SK-N-MC (cell line): ENCODE data around the gene LRP2BP.
"Not testable (repeated sequence)": the region's sequence is repeated elsewhere in the genome, so short reads cannot be mapped to it uniquely, and the experiment has no call there.

Experiments used
- DNase-seq: peaks from one replicate; pipeline ENCODE4 v3.0.0-alpha.2; 2011; ENCODE audit warnings: low read depth, low spot score
- H3K27ac ChIP-seq: fragments of 200-600 bp; sonication (generic); 2 replicates; pipeline ENCODE4 v1.5.1; 2016; ENCODE audit warnings: mixed run types
- H3K36me3 ChIP-seq: fragments of 200-600 bp; sonication (generic); 2 replicates; pipeline ENCODE4 v1.6.1; 2017; ENCODE audit warnings: antibody characterized with exemption, low read length, mixed read lengths; ENCODE audit not compliant: insufficient read depth
- H3K4me3 ChIP-seq: fragments of 200-600 bp; sonication (generic); 2 replicates; pipeline ENCODE4 v1.5.1; 2016
- H3K9ac ChIP-seq: fragments of 200-600 bp; sonication (generic); 2 replicates; pipeline ENCODE4 v1.8.0; 2017; ENCODE audit warnings: mixed run types, mixed read lengths; ENCODE audit not compliant: insufficient read length
- H3K9me3 ChIP-seq: fragments of 200-600 bp; sonication (generic); 2 replicates; pipeline ENCODE4 v1.6.1; 2017; ENCODE audit warnings: low read depth, mild to moderate bottlenecking, antibody characterized with exemption, low read length, moderate library complexity, mixed read lengths
- EZH2 ChIP-seq: fragments of 200-600 bp; sonication (generic); IDR thresholded peaks from one replicate; pipeline ENCODE4 v1.6.1; 2017; ENCODE audit warnings: antibody characterized with exemption
- FOXP2 ChIP-seq: optimal IDR thresholded peaks from 2 replicates; pipeline ENCODE3; 2011; ENCODE audit warnings: mild to moderate bottlenecking, moderate library complexity; ENCODE audit not compliant: insufficient read depth; ENCODE audit errors: extremely low read length, control extremely low read depth
- POLR2AphosphoS5 ChIP-seq: IDR thresholded peaks from 2 replicates; pipeline ENCODE4 v1.6.1; 2012; ENCODE audit warnings: mild to moderate bottlenecking, low read depth, low read length, borderline replicate concordance

The LRP2BP gene

GRCh38 chr4:185344743-185345538 is 50.8 kb downstream of the LRP2BP start:
- Histone ChIP-seq H3K36me3 (peaks cover 7% of the 10 kb centered on the region), H3K9me3 (no peaks in the 10 kb centered on the region), H3K27ac (no peak overlapping the region), H3K4me3 (no peak overlapping the region), H3K9ac (no peak overlapping the region)
- DNase-seq = no peak
- no peak for TF ChIP-seq EZH2
- TF ChIP-seq FOXP2 = no peak
- no peak for TF ChIP-seq POLR2AphosphoS5

DNA sequence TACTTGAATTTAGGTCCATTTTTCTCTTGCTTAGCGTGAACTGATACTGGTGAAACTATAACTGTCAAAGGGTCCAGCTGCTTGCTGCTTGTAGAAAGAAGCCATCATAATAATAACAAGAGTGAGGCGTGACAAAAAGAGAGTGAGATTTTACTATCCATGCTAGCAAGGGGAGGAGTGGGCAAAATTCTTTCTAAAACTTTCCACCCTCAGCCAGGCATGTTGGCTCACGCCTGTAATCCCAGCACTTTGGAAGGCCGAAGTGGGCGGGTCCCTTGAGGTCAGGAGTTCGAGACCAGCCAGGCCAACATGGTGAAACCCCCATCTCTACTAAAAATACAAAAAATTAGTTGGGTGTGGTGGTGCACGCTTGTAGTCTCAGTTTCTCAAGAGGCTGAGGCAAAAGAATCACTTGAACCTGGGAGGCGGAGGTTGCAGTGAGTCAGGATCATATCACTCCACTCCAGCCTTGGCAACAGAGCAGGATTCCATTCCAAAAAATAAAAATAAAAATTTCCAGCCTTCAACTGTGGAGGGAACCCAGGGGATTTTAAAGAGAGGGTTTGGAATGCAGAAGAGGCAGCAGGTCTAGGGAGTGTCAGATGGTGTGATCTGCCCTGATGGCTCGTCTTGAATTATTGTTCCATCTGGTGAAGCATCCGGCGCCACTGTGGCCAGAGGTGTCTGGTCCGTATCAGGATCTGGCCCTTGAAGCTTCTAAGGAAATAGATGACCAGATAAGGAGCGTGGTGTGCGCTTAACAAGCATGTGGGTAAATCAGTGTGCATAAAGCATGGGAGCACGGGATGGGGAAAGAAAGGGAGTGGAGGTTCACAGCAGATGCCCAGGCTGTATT is 51.8 kb downstream of the LRP2BP start:
- H3K27ac ChIP-seq = no peak overlapping the region
- peaks cover 5% of the 10 kb centered on the region for H3K36me3 ChIP-seq

GRCh38 chr4:185341841-185342240 is 53.9 kb downstream of the LRP2BP start:
- no peak for TF ChIP-seq EZH2
- no peak for TF ChIP-seq POLR2AphosphoS5
- TF ChIP-seq FOXP2 = no peak
- no peak for DNase-seq
- Histone ChIP-seq H3K36me3 (peaks cover 2% of the 10 kb centered on the region), H3K4me3 (no peak overlapping the region), H3K27ac (no peak overlapping the region), H3K9ac (no peak overlapping the region), H3K9me3 (no peaks in the 10 kb centered on the region)

More for the DNA sequence above, 51.8 kb downstream of the LRP2BP start:
- no peak for TF ChIP-seq FOXP2
- no peak for TF ChIP-seq EZH2
- no peak for TF ChIP-seq POLR2AphosphoS5
- no peak for DNase-seq
- Histone ChIP-seq H3K9me3 (no peaks in the 10 kb centered on the region), H3K9ac (no peak overlapping the region), H3K4me3 (no peak overlapping the region)

GRCh38 chr4:185341377-185341776 is 54.3 kb downstream of the LRP2BP start:
- Histone ChIP-seq H3K4me3 (no peak overlapping the region), H3K27ac (no peak overlapping the region), H3K36me3 (no peaks in the 10 kb centered on the region), H3K9ac (no peak overlapping the region), H3K9me3 (no peaks in the 10 kb centered on the region)
- TF ChIP-seq POLR2AphosphoS5 = no peak
- TF ChIP-seq FOXP2 = no peak
- DNase-seq = no peak

DNA sequence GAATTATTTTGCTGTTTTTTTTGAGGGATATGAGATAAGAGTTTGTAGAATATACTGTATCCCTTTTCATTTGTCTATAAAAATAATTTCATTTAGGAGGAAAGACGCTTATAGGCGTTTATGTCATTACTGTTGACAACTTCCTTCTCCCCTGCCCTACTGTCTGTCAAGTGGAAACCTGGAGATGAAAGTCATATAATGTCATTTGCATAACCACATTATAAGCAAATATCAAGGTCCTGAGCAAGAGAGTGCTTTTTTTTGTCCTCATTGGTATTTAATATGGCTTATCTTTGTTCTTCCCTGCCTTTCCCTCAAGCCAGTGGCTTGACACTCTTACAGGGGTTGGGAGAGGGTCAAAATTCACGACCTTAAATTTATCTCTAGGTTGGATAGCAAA is 55.8 kb downstream of the LRP2BP start:
- H3K9me3 ChIP-seq = no peaks in the 10 kb centered on the region
- no peaks in the 10 kb centered on the region for H3K36me3 ChIP-seq
- no peak overlapping the region for H3K27ac ChIP-seq
- H3K9ac ChIP-seq = no peak overlapping the region
- TF ChIP-seq EZH2 (no peak), FOXP2 (no peak), POLR2AphosphoS5 (no peak)
- DNase-seq = no peak
- H3K4me3 ChIP-seq = no peak overlapping the region

DNA sequence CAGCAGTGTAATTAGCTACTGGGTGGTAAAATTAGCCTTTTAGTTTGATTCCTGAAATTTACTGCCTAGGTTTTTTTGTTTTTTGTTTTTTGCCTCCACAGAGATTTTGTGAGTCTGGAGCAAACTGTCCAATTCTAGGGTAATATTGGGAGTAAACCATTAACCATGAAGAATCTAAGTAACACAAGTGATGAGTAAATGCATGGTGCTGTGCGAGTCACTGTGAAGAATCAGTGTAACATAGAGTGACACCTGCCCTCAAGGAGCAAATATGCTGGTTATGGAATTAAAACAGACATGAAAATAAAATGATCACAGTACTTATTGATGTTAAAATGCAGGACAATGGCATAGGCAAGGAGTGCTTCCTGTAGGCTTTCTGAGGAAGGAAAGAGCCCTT is 60.1 kb downstream of the LRP2BP start:
- no peaks in the 10 kb centered on the region for H3K36me3 ChIP-seq
- H3K4me3 ChIP-seq = no peak overlapping the region
- no peak overlapping the region for H3K9ac ChIP-seq
- no peak for DNase-seq
- H3K27ac ChIP-seq = no peak overlapping the region
- no peaks in the 10 kb centered on the region for H3K9me3 ChIP-seq
- TF ChIP-seq POLR2AphosphoS5 (no peak), FOXP2 (no peak), EZH2 (no peak)

DNA sequence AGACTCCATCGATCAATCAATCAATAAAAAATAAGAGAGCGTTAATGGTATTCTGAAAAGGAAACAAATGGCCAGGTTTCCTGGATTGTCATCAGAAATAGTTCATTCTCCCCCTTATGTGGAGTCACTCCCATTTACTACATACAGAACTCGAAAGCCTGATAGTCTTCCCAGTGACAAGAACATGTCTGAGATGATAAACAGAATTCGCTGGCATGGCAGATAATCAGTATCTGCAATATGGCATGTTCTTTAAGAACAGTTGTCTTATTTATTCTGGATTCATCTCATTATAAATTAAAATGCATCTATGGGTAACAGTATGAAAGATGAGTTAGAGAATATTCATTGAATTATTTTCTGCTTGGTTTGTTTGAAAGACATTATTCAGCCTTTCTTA is 61.4 kb downstream of the LRP2BP start:
- Histone ChIP-seq H3K27ac (no peak overlapping the region), H3K9ac (no peak overlapping the region), H3K36me3 (no peaks in the 10 kb centered on the region), H3K4me3 (no peak overlapping the region), H3K9me3 (no peaks in the 10 kb centered on the region)
- DNase-seq = no peak
- TF ChIP-seq FOXP2 (no peak), POLR2AphosphoS5 (no peak), EZH2 (no peak)

GRCh38 chr4:185332575-185333464 is 62.9 kb downstream of the LRP2BP start:
- H3K9ac ChIP-seq = no peak overlapping the region
- H3K4me3 ChIP-seq = no peak overlapping the region
- no peak for DNase-seq
- no peaks in the 10 kb centered on the region for H3K9me3 ChIP-seq
- H3K27ac ChIP-seq = no peak overlapping the region
- H3K36me3 ChIP-seq = no peaks in the 10 kb centered on the region
- no peak for TF ChIP-seq EZH2
- no peak for TF ChIP-seq FOXP2

DNA sequence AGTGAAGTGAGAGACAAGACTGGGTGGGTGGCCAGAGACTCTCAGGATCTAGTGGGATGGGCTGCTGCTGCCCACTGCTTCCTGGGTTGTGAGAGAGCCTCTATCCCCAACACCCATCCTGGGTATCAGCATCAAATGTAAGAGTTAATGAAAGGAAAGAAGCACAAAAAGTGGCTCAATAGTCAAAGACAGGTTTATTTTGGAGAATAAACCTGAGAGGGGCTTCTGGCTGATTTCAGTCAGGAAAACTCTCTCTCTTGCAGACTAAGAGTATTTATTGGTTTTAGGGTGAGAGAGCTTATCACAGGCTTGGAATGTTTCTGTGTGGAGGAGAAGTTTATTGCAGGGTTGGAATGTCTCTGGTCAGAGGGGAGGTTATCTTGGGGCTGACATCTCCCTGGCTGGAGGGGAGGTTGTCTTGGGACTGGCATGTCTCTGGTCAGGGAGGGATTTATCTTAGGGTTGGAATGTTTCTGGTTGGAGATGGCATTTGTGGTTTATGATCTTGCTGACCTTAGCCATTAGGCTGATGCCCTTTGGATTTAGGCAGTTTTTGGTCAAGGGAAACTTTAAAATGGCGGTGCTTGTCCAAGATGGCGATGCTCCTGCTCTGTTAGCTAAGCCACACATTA is 65.7 kb downstream of the LRP2BP start:
- H3K27ac ChIP-seq, DNase-seq: not testable (repeated sequence)

More for the DNA sequence above, 65.7 kb downstream of the LRP2BP start:
- not testable (repeated sequence) for H3K9me3 ChIP-seq, H3K36me3 ChIP-seq, H3K4me3 ChIP-seq, H3K9ac ChIP-seq
